H1 (cell line): ENCODE data around the gene OR52K1. TPM values are rescaled to one million over a fixed set of nuclear protein-coding genes. Genes with fewer than 3 reads are reported as not detected.

Source experiments
- CTCF ChIA-PET: fragments of 300-600 bp; sonication (Branson Sonifier 250); formaldehyde crosslinking; loops from one replicate; lab custom pipeline; 2021; ENCODE audit not compliant: partially characterized antibody; lab: Charles Lee
- POLR2A ChIA-PET: fragments of 300-600 bp; sonication (Branson Sonifier 250); formaldehyde crosslinking; loops from one replicate; lab custom pipeline; 2021; ENCODE audit warnings: inconsistent platforms; ENCODE audit not compliant: partially characterized antibody; lab: Charles Lee
- DNase-seq, 2 experiments: peaks; one replicate each; pipeline versions ENCODE4 v3.0.0 to v3.0.0-alpha.2; 2010 to 2022; ENCODE audit warnings: low spot score in 2 of 2, low read depth in 1 of 2, mixed read lengths in 1 of 2
- FAIRE-seq: peaks from 2 replicates; lab custom pipeline; 2011; peaks lifted over from hg19 to GRCh38; lab: Jason Lieb, UNC
- H2AFZ ChIP-seq: 2 replicates; pipeline ENCODE4 v1.8.1; 2012; ENCODE audit warnings: low read length, inconsistent platforms
- H2AK5ac ChIP-seq: 2 replicates; pipeline ENCODE4 v1.6.1; 2013; ENCODE audit warnings: low read depth, low read length
- H2BK120ac ChIP-seq: replicated peaks from 2 replicates; pipeline ENCODE3; 2013; ENCODE audit warnings: low read depth, low read length, inconsistent platforms
- H2BK12ac ChIP-seq: 2 replicates; pipeline ENCODE4 v1.6.1; 2013; ENCODE audit warnings: low read depth, low read length
- H2BK15ac ChIP-seq: 2 replicates; pipeline ENCODE4 v1.6.1; 2013; ENCODE audit warnings: low read length
- H2BK20ac ChIP-seq: 2 replicates; pipeline ENCODE4 v1.6.1; 2013; ENCODE audit warnings: low read length
- H2BK5ac ChIP-seq: 2 replicates; pipeline ENCODE4 v1.6.1; 2013; ENCODE audit warnings: low read depth, low read length
- H3K14ac ChIP-seq: 2 replicates; pipeline ENCODE4 v1.6.1; 2013; ENCODE audit warnings: inconsistent platforms; ENCODE audit not compliant: insufficient read length
- H3K18ac ChIP-seq: 2 replicates; pipeline ENCODE4 v1.6.1; 2013; ENCODE audit warnings: low read length; ENCODE audit errors: extremely low read depth
- H3K23ac ChIP-seq: 2 replicates; pipeline ENCODE4 v1.6.1; 2013; ENCODE audit warnings: inconsistent platforms; ENCODE audit not compliant: insufficient read length
- H3K23me2 ChIP-seq: 2 replicates; pipeline ENCODE4 v1.6.1; 2013; ENCODE audit warnings: low read depth, low read length
- H3K27ac ChIP-seq: 2 replicates; pipeline ENCODE4 v1.6.1; 2011; ENCODE audit warnings: low read depth, low read length, inconsistent platforms
- H3K27me3 ChIP-seq, 4 experiments: replicated peaks in 1 of 4; 1 replicate in 1 of 4; 2 replicates in 3 of 4; pipeline versions ENCODE4 v1.6.1 to v1.8.1; 2011 to 2013; ENCODE audit warnings: low read length in 3 of 4, mild to moderate bottlenecking in 3 of 4, inconsistent platforms in 2 of 4, mixed read lengths in 2 of 4, moderate library complexity in 1 of 4; ENCODE audit not compliant: control insufficient read depth in 3 of 4, insufficient read depth in 3 of 4; ENCODE audit errors: extremely low read depth in 1 of 4
- H3K36me3 ChIP-seq, 4 experiments: 2 replicates each; pipeline versions ENCODE4 v1.6.1 to v1.8.1; 2011 to 2013; ENCODE audit warnings: mild to moderate bottlenecking in 4 of 4, low read length in 3 of 4, moderate library complexity in 2 of 4, control low read depth in 1 of 4, inconsistent platforms in 1 of 4; ENCODE audit not compliant: insufficient read depth in 4 of 4, control insufficient read depth in 2 of 4
- H3K4ac ChIP-seq: replicated peaks from 2 replicates; pipeline ENCODE3; 2013; ENCODE audit warnings: low read length, low read depth, mixed read lengths, inconsistent platforms; ENCODE audit not compliant: insufficient read length
- H3K4me1 ChIP-seq, 4 experiments: replicated peaks in 1 of 4; 1 replicate in 1 of 4; 2 replicates in 3 of 4; pipeline versions ENCODE4 v1.6.1 to v1.8.1; 2011 to 2013; ENCODE audit warnings: low read length in 3 of 4, inconsistent platforms in 2 of 4, mixed read lengths in 1 of 4; ENCODE audit not compliant: insufficient read depth in 4 of 4, control insufficient read depth in 3 of 4
- H3K4me2 ChIP-seq, 2 experiments: 2 replicates each; pipeline versions ENCODE4 v1.6.1 to v1.8.1; 2011 to 2013; ENCODE audit warnings: low read depth in 2 of 2, low read length in 2 of 2, control low read depth in 1 of 2, inconsistent platforms in 1 of 2, mild to moderate bottlenecking in 1 of 2; ENCODE audit not compliant: insufficient read depth in 1 of 2
- H3K4me3 ChIP-seq, 4 experiments: fragments of 200-600, 300-600 bp in 1 of 4; sonication (generic), shearing (Covaris generic), sonication (Bioruptor Twin) in 1 of 4; 2 replicates each; pipeline versions ENCODE4 v1.5.1 to v1.8.1; 2011 to 2016; ENCODE audit warnings: low read length in 4 of 4, low read depth in 3 of 4, control low read depth in 2 of 4, inconsistent platforms in 2 of 4, mild to moderate bottlenecking in 2 of 4, mixed read lengths in 1 of 4, moderate library complexity in 1 of 4; ENCODE audit not compliant: insufficient read depth in 2 of 4; ENCODE audit errors: extremely low read depth in 1 of 4
- H3K56ac ChIP-seq: replicated peaks from 2 replicates; pipeline ENCODE3; 2013; ENCODE audit warnings: low read depth, mild to moderate bottlenecking, mixed read lengths, low read length, inconsistent platforms; ENCODE audit not compliant: insufficient read length
- H3K79me1 ChIP-seq: 2 replicates; pipeline ENCODE4 v1.6.1; 2013; ENCODE audit warnings: low read depth, low read length, control low read depth
- H3K79me2 ChIP-seq, 2 experiments: 2 replicates each; pipeline versions ENCODE4 v1.6.1 to v1.8.1; 2012 to 2013; ENCODE audit warnings: low read length in 2 of 2, mild to moderate bottlenecking in 2 of 2, inconsistent platforms in 1 of 2; ENCODE audit not compliant: insufficient read depth in 2 of 2, control insufficient read depth in 1 of 2
- H3K9ac ChIP-seq, 4 experiments: replicated peaks in 1 of 4; 1 replicate in 1 of 4; 2 replicates in 3 of 4; pipeline versions ENCODE4 v1.6.1 to v1.8.1; 2011 to 2013; ENCODE audit warnings: low read depth in 3 of 4, low read length in 3 of 4, control low read depth in 2 of 4, mild to moderate bottlenecking in 2 of 4, moderate library complexity in 2 of 4, inconsistent platforms in 1 of 4; ENCODE audit errors: extremely low read depth in 1 of 4
- H3K9me3 ChIP-seq, 2 experiments: 2 replicates each; pipeline versions ENCODE4 v1.6.1 to v1.8.1; 2012 to 2013; ENCODE audit warnings: mild to moderate bottlenecking in 2 of 2, moderate library complexity in 2 of 2, control low read depth in 1 of 2, inconsistent platforms in 1 of 2, low read depth in 1 of 2, low read length in 1 of 2, mixed read lengths in 1 of 2; ENCODE audit not compliant: insufficient read depth in 2 of 2
- H4K20me1 ChIP-seq, 2 experiments: replicated peaks in 1 of 2; 2 replicates each; pipeline versions ENCODE3 to v1.8.1; 2011 to 2013; ENCODE audit warnings: inconsistent platforms in 2 of 2, low read length in 2 of 2, mild to moderate bottlenecking in 1 of 2; ENCODE audit not compliant: insufficient read depth in 2 of 2, control insufficient read depth in 1 of 2
- H4K5ac ChIP-seq: 2 replicates; pipeline ENCODE4 v1.6.1; 2013; ENCODE audit warnings: low read length, low read depth, mixed read lengths, inconsistent platforms; ENCODE audit not compliant: insufficient read length
- H4K8ac ChIP-seq: 2 replicates; pipeline ENCODE4 v1.8.0; 2013; ENCODE audit warnings: mild to moderate bottlenecking, moderate library complexity, low read length, inconsistent platforms; ENCODE audit not compliant: insufficient read depth; ENCODE audit errors: extremely low read depth
- H4K91ac ChIP-seq: replicated peaks from 2 replicates; pipeline ENCODE3; 2013; ENCODE audit warnings: low read length, mixed read lengths, inconsistent platforms; ENCODE audit not compliant: insufficient read length
- CTCF ChIP-seq, 3 experiments: IDR thresholded peaks; 1 replicate in 2 of 3; 2 replicates in 1 of 3; pipeline versions ENCODE4 v1.5.1 to v1.6.1; 2011; ENCODE audit warnings: low read length in 3 of 3, mild to moderate bottlenecking in 3 of 3, inconsistent platforms in 2 of 3, low read depth in 1 of 3, moderate library complexity in 1 of 3; ENCODE audit not compliant: insufficient read depth in 1 of 3; ENCODE audit errors: control extremely low read depth in 1 of 3
- MAFK ChIP-seq: IDR thresholded peaks from 2 replicates; pipeline ENCODE4 v1.6.1; 2012; ENCODE audit warnings: low read depth, mild to moderate bottlenecking, improper control_type of control experiment, low read length
- RAD21 ChIP-seq, 2 experiments: IDR thresholded peaks in 1 of 2; conservative IDR thresholded peaks in 1 of 2; 2 replicates each; pipeline ENCODE4 v1.6.1; 2011; ENCODE audit warnings: low read depth in 2 of 2, low read length in 2 of 2, improper control_type of control experiment in 1 of 2, inconsistent platforms in 1 of 2, mild to moderate bottlenecking in 1 of 2, moderate library complexity in 1 of 2
- WGBS, 2 experiments: shearing (Covaris generic) in 1 of 2; methylation state at CpG; one replicate each; pipeline versions ENCODE4 v1.1.6 to v1.1.7; 2013 to 2015; ENCODE audit warnings: low lambda C conversion rate in 2 of 2, mixed read lengths in 2 of 2, inconsistent platforms in 1 of 2, low coverage in 1 of 2, missing lambda C conversion rate in 1 of 2; ENCODE audit not compliant: insufficient replicate concordance in 2 of 2, insufficient coverage in 1 of 2, insufficient read length in 1 of 2; ENCODE audit errors: extremely low coverage in 1 of 2, missing lambda C conversion rate in 1 of 2; 5-methylcytosine and 5-hydroxymethylcytosine counted together
- polyA plus RNA-seq, 7 experiments: library from polyadenylated mRNA; depleted of rRNA in 3 of 7; stranded (reverse) in 5 of 7; unstranded in 2 of 7; fragments of >200 nt in 5 of 7; fragments of 200-250 nt in 2 of 7; gene quantifications; 1 replicate in 5 of 7; 2 replicates in 1 of 7; 4 replicates in 1 of 7; pipeline versions ENCODE4 v1.2.1 to v1.2.3, GENCODE V29; 2011 to 2013; ENCODE audit warnings: missing spikeins in 2 of 7, mixed read lengths in 2 of 7
- total RNA-seq: library from RNA; stranded (reverse); fragmentation: NEBNext Ultra II Directional; extraction: Animal tissue kit (Norgen Biotek cat#: 25700); gene quantifications from 2 replicates; pipeline ENCODE4 v1.2.1, GENCODE V29; 2021

Gene OR52K1
- total and polyA plus RNA-seq, 2 of the 8 experiments (the other 6 are each of a cell fraction or from before 2014, with no cell fraction given): not detected

GRCh38 chr11:4539603-4540219 lies 57.3 kb downstream of the OR52K1 start:
- Histone ChIP-seq H4K5ac (no peak overlapping the region), H3K27ac (no peak overlapping the region), H2AK5ac (no peak overlapping the region), H3K4me3 (no peak overlapping the region), H3K23ac (no peak overlapping the region), H2AFZ (no peak overlapping the region), H3K27me3 (no peaks in the 10 kb centered on the region), H3K36me3 (no peaks in the 10 kb centered on the region), H3K56ac (no peak overlapping the region), H3K79me2 (no peaks in the 10 kb centered on the region), H4K8ac (no peak overlapping the region), H2BK5ac (no peak overlapping the region), H3K9ac (no peak overlapping the region), H3K4me2 (no peak overlapping the region), H3K4ac (no peak overlapping the region), H3K23me2 (no peaks in the 10 kb centered on the region), H2BK20ac (no peak overlapping the region), H3K14ac (no peak overlapping the region), H3K18ac (no peak overlapping the region), H2BK120ac (no peak overlapping the region), H3K9me3 (no peaks in the 10 kb centered on the region), H3K79me1 (no peaks in the 10 kb centered on the region), H2BK15ac (no peak overlapping the region), H2BK12ac (no peak overlapping the region), H3K4me1 (no peaks in the 10 kb centered on the region), H4K91ac (no peak overlapping the region), H4K20me1 (no peaks in the 10 kb centered on the region)
- peak; percentile 79 to 84 for TF ChIP-seq RAD21 (IDR thresholded peaks at IDR 0.05 in 1 of 2, conservative IDR thresholded peaks at IDR 0.05 in 1 of 2; ENCODE audit: low read depth in 2 of 2, low read length in 2 of 2)
- TF ChIP-seq CTCF (IDR thresholded peaks at IDR 0.05; ENCODE audit: control extremely low read depth in 1 of 3, insufficient read depth in 1 of 3, low read depth in 1 of 3, low read length in 3 of 3): peak; percentile 73 to 79 (median 79)
- no peak for TF ChIP-seq MAFK
- 50% methylated on average over 3 of the region's 3 CpGs; no CpG with 5 or more reads in 1 of the 2 experiments for WGBS, 2 experiments
- ChIA-PET CTCF (interaction anchor here (0.6 to 8.2 kb wide), 30 partner anchors 8 to 978 kb away, joined by 3 to 172 read pairs (median 4); partner anchors contain the start of gene TRIM68), POLR2A (interaction anchor here (1.2 kb wide), 1 partner anchor 353 kb away, joined by 3 read pairs; no protein-coding TSS in a partner anchor)
- FAIRE-seq: no peak
- DNase-seq: peak in 1 of 2 experiments; percentile 82
